ENCODE data around the gene PIH1D2. TPM values are rescaled to one million over a fixed set of nuclear protein-coding genes. Genes with fewer than 3 reads are reported as not detected.

The PIH1D2 gene
- total RNA-seq, 1 experiment from 2014 or later: 1.8 TPM

Small RNA genes lying within 50 kb of the gene (small RNA-seq; reads per million reads assigned to genes)
- gene AP000907.3 (0 reads per million in 2 experiments), gene RNU6-893P (0 reads per million in 2 experiments)

Other genes starting within 250 kb of the PIH1D2 start
- 39.9 and 47.5 TPM in 2 replicates for gene ALG9, start 202.4 kb downstream of the PIH1D2 start, total RNA-seq (2014; rRNA removed; shearing (Covaris generic))
- 3.1 and 4.7 TPM in 2 replicates for gene FDXACB1, start 194.9 kb downstream of the PIH1D2 start, total RNA-seq (2014; rRNA removed; shearing (Covaris generic))
- 32.0 and 38.6 TPM in 2 replicates for gene CFAP68, start 194.5 kb downstream of the PIH1D2 start, total RNA-seq (2014; rRNA removed; shearing (Covaris generic))
- gene CRYAB, start 162.2 kb downstream of the PIH1D2 start, total RNA-seq (2014; rRNA removed; shearing (Covaris generic)): 10.4 and 12.4 TPM in 2 replicates
- gene HSPB2, start 161.3 kb downstream of the PIH1D2 start, total RNA-seq (2014; rRNA removed; shearing (Covaris generic)): not detected in 2 replicates
- gene C11orf52, start 155.1 kb downstream of the PIH1D2 start, total RNA-seq (2014; rRNA removed; shearing (Covaris generic)): 0.25 TPM in 1 of 2 replicates, not detected in the other
- gene DIXDC1, start 136.7 kb downstream of the PIH1D2 start, total RNA-seq (2014; rRNA removed; shearing (Covaris generic)): 6.3 and 7.4 TPM in 2 replicates
- 57.8 and 59.1 TPM in 2 replicates for gene DLAT, start 48.6 kb downstream of the PIH1D2 start, total RNA-seq (2014; rRNA removed; shearing (Covaris generic))
- 19.5 and 20.3 TPM in 2 replicates for gene NKAPD1, start 282 bp upstream of the PIH1D2 start, total RNA-seq (2014; rRNA removed; shearing (Covaris generic))
- gene TIMM8B, start 12.7 kb upstream of the PIH1D2 start, total RNA-seq (2014; rRNA removed; shearing (Covaris generic)): 63.3 and 69.5 TPM in 2 replicates
- gene SDHD, start 12.9 kb upstream of the PIH1D2 start, total RNA-seq (2014; rRNA removed; shearing (Covaris generic)): 143 and 152 TPM in 2 replicates
- gene IL18, start 90.1 kb upstream of the PIH1D2 start, total RNA-seq (2014; rRNA removed; shearing (Covaris generic)): 4.2 and 6.0 TPM in 2 replicates
- 0.10 TPM in 1 of 2 replicates, not detected in the other for gene TEX12, start 93.4 kb upstream of the PIH1D2 start, total RNA-seq (2014; rRNA removed; shearing (Covaris generic))
- gene BCO2, start 101.5 kb upstream of the PIH1D2 start, total RNA-seq (2014; rRNA removed; shearing (Covaris generic)): 0.50 and 1.0 TPM in 2 replicates
- gene PTS, start 152.4 kb upstream of the PIH1D2 start, total RNA-seq (2014; rRNA removed; shearing (Covaris generic)): 73.7 and 86.2 TPM in 2 replicates
- gene PLET1, start 186.8 kb upstream of the PIH1D2 start, total RNA-seq (2014; rRNA removed; shearing (Covaris generic)): not detected in 2 replicates

Measured in NCI-H460 (cell line).